H9 (cell line): ENCODE data around the gene SLC23A2. TPM values are rescaled to one million over a fixed set of nuclear protein-coding genes. Genes with fewer than 3 reads are reported as not detected.

ENCODE experiments used
- DNase-seq: peaks from one replicate; pipeline ENCODE4 v3.0.0-alpha.2; 2017
- H2AFZ ChIP-seq: one replicate; pipeline ENCODE4 v1.6.1; 2013; ENCODE audit warnings: mild to moderate bottlenecking, low read length, control low read depth, moderate library complexity
- H2AK5ac ChIP-seq: 2 replicates; pipeline ENCODE4 v1.6.1; 2013; ENCODE audit warnings: low read length, control low read depth, mixed read lengths; ENCODE audit not compliant: insufficient read length
- H2BK120ac ChIP-seq: one replicate; pipeline ENCODE4 v1.6.1; 2013; ENCODE audit warnings: low read depth, mild to moderate bottlenecking, low read length, control low read depth, inconsistent platforms; ENCODE audit not compliant: poor library complexity, severe bottlenecking
- H2BK12ac ChIP-seq: 2 replicates; pipeline ENCODE4 v1.6.1; 2013; ENCODE audit warnings: low read length, control low read depth, mixed read lengths, low read depth; ENCODE audit not compliant: insufficient read length
- H2BK15ac ChIP-seq: 2 replicates; pipeline ENCODE4 v1.6.1; 2013; ENCODE audit warnings: low read depth, low read length, control low read depth
- H2BK20ac ChIP-seq: one replicate; pipeline ENCODE4 v1.6.1; 2013; ENCODE audit warnings: low read depth, mild to moderate bottlenecking, low read length, control low read depth, inconsistent platforms; ENCODE audit not compliant: poor library complexity, severe bottlenecking
- H2BK5ac ChIP-seq: 2 replicates; pipeline ENCODE4 v1.6.1; 2013; ENCODE audit warnings: low read length, control low read depth, mixed read lengths; ENCODE audit not compliant: insufficient read length
- H3K14ac ChIP-seq: 2 replicates; pipeline ENCODE4 v1.6.1; 2013; ENCODE audit warnings: low read length, control low read depth; ENCODE audit not compliant: insufficient read depth
- H3K18ac ChIP-seq: 2 replicates; pipeline ENCODE4 v1.6.1; 2013; ENCODE audit warnings: low read depth, mild to moderate bottlenecking, mixed read lengths, low read length, control low read depth; ENCODE audit not compliant: insufficient read length
- H3K23ac ChIP-seq: 2 replicates; pipeline ENCODE4 v1.6.1; 2013; ENCODE audit warnings: low read length, control low read depth, mixed read lengths, low read depth; ENCODE audit not compliant: insufficient read length
- H3K23me2 ChIP-seq: 2 replicates; pipeline ENCODE4 v1.6.1; 2013; ENCODE audit warnings: low read depth, mild to moderate bottlenecking, mixed read lengths, low read length, control low read depth; ENCODE audit not compliant: insufficient read length, poor library complexity, severe bottlenecking
- H3K27ac ChIP-seq: 2 replicates; pipeline ENCODE4 v1.5.1; 2013; ENCODE audit warnings: low read length, control low read depth, mixed read lengths, low read depth; ENCODE audit not compliant: insufficient read length
- H3K27me3 ChIP-seq: 2 replicates; pipeline ENCODE4 v1.6.1; 2013; ENCODE audit warnings: low read length, control low read depth, inconsistent platforms; ENCODE audit not compliant: insufficient read depth
- H3K4ac ChIP-seq: 2 replicates; pipeline ENCODE4 v1.6.1; 2013; ENCODE audit warnings: low read depth, mild to moderate bottlenecking, control low read depth, inconsistent platforms, low read length, moderate library complexity
- H3K4me1 ChIP-seq: 2 replicates; pipeline ENCODE4 v1.6.1; 2013; ENCODE audit warnings: low read length, control low read depth, inconsistent platforms; ENCODE audit not compliant: insufficient read depth
- H3K4me2 ChIP-seq: 2 replicates; pipeline ENCODE4 v1.6.1; 2013; ENCODE audit warnings: low read length, control low read depth, mixed read lengths; ENCODE audit not compliant: insufficient read length, insufficient read depth
- H3K56ac ChIP-seq: 2 replicates; pipeline ENCODE4 v1.6.1; 2013; ENCODE audit warnings: low read depth, mild to moderate bottlenecking, mixed read lengths, low read length, control low read depth; ENCODE audit not compliant: insufficient read length
- H3K79me1 ChIP-seq: 2 replicates; pipeline ENCODE4 v1.6.1; 2013; ENCODE audit warnings: low read depth, mild to moderate bottlenecking, moderate library complexity, low read length, control low read depth, inconsistent platforms; ENCODE audit not compliant: insufficient read depth, poor library complexity, severe bottlenecking
- H3K79me2 ChIP-seq: 2 replicates; pipeline ENCODE4 v1.6.1; 2013; ENCODE audit warnings: low read length, control low read depth, inconsistent platforms; ENCODE audit not compliant: insufficient read depth
- H3K9ac ChIP-seq: 2 replicates; pipeline ENCODE4 v1.6.1; 2013; ENCODE audit warnings: low read length, control low read depth, mixed read lengths; ENCODE audit not compliant: insufficient read length; ENCODE audit errors: extremely low read depth
- H3K9me3 ChIP-seq: one replicate; pipeline ENCODE4 v1.6.1; 2013; ENCODE audit warnings: low read depth, low read length, inconsistent platforms; ENCODE audit not compliant: control insufficient read depth
- H3T11ph ChIP-seq: one replicate; pipeline ENCODE4 v1.6.1; 2013; ENCODE audit warnings: mild to moderate bottlenecking, low read length, control low read depth, inconsistent platforms
- H4K20me1 ChIP-seq: one replicate; pipeline ENCODE4 v1.6.1; 2013; ENCODE audit not compliant: control insufficient read depth, insufficient read length, insufficient read depth
- H4K5ac ChIP-seq: 2 replicates; pipeline ENCODE4 v1.6.1; 2013; ENCODE audit warnings: low read depth, mild to moderate bottlenecking, mixed read lengths, low read length, control low read depth; ENCODE audit not compliant: insufficient read length
- H4K8ac ChIP-seq: replicated peaks from 2 replicates; pipeline ENCODE4 v1.6.1; 2013; ENCODE audit warnings: low read length, control low read depth, mixed read lengths, low read depth; ENCODE audit not compliant: insufficient read length
- H4K91ac ChIP-seq: 2 replicates; pipeline ENCODE4 v1.6.1; 2013; ENCODE audit warnings: low read depth, mild to moderate bottlenecking, moderate library complexity, mixed read lengths, low read length, control low read depth; ENCODE audit not compliant: insufficient read length
- H3K27ac Mint-ChIP-seq, 3 experiments: 2 replicates in 2 of 3; 3 replicates in 1 of 3; pipeline ENCODE4 v1.8.0; 2020 to 2021; ENCODE audit warnings: mixed read lengths in 3 of 3, mild to moderate bottlenecking in 1 of 3, moderate library complexity in 1 of 3
- H3K27me3 Mint-ChIP-seq: 2 replicates; pipeline ENCODE4 v1.8.0; 2021; ENCODE audit warnings: low read depth, mild to moderate bottlenecking, moderate library complexity, mixed read lengths
- H3K36me3 Mint-ChIP-seq, 3 experiments: 2 replicates in 2 of 3; 3 replicates in 1 of 3; pipeline ENCODE4 v1.8.0; 2020 to 2021; ENCODE audit warnings: low read depth in 3 of 3, mixed read lengths in 3 of 3; ENCODE audit not compliant: insufficient read depth in 1 of 3
- H3K4me1 Mint-ChIP-seq, 2 experiments: 2 replicates each; pipeline ENCODE4 v1.8.0; 2020; ENCODE audit warnings: mixed read lengths in 2 of 2
- H3K4me3 Mint-ChIP-seq, 2 experiments: 2 replicates in 1 of 2; 3 replicates in 1 of 2; pipeline ENCODE4 v1.8.0; 2020 to 2021; ENCODE audit warnings: mild to moderate bottlenecking in 2 of 2, mixed read lengths in 2 of 2, moderate library complexity in 1 of 2
- H3K9me3 Mint-ChIP-seq, 2 experiments: 2 replicates in 1 of 2; 3 replicates in 1 of 2; pipeline ENCODE4 v1.8.0; 2020; ENCODE audit warnings: mild to moderate bottlenecking in 2 of 2, mixed read lengths in 2 of 2, moderate library complexity in 1 of 2
- WGBS: extraction: QIAGEN DNeasy Blood & Tissue Kit; methylation state at CpG from one replicate; pipeline ENCODE4 v1.1.7; 2013; ENCODE audit warnings: missing lambda C conversion rate, low lambda C conversion rate, mixed read lengths; ENCODE audit not compliant: insufficient read length; ENCODE audit errors: extremely low coverage; 5-methylcytosine and 5-hydroxymethylcytosine counted together
- total RNA-seq: library from RNA; stranded (reverse); gene quantifications from 2 replicates; pipeline ENCODE4 v1.2.1, GENCODE V29; 2021
- TF ChIP-seq, protein P1 (sequence below): fragments of 200-600 bp; sonication (generic); conservative IDR thresholded peaks from 3 replicates; pipeline ENCODE4 v1.8.0; 2021; ENCODE audit warnings: antibody characterized with exemption, mild to moderate bottlenecking

SLC23A2 gene
- total RNA-seq, 1 experiment from 2014 or later: 16.5 TPM

- Mint-ChIP-seq H3K27me3 (no peaks in the 10 kb centered on the region; the same call in 1 of the 2 replicates), H3K9me3 (no peaks in the 10 kb centered on the region), H3K36me3 (peaks cover 22 to 41% (median 29%) of the 10 kb centered on the region in 3 experiments), H3K4me1 (no peaks in the 10 kb centered on the region), H3K4me3 (no peak overlapping the region), H3K27ac (no peak overlapping the region)
- no peak overlapping the region for H2BK20ac ChIP-seq
- H4K20me1 ChIP-seq: no peaks in the 10 kb centered on the region
- H3K14ac ChIP-seq: no peak overlapping the region
- H2AFZ ChIP-seq: no peak overlapping the region
- DNase-seq: no peak
- H3T11ph ChIP-seq: no peak overlapping the region
- TF ChIP-seq, protein P1, sequence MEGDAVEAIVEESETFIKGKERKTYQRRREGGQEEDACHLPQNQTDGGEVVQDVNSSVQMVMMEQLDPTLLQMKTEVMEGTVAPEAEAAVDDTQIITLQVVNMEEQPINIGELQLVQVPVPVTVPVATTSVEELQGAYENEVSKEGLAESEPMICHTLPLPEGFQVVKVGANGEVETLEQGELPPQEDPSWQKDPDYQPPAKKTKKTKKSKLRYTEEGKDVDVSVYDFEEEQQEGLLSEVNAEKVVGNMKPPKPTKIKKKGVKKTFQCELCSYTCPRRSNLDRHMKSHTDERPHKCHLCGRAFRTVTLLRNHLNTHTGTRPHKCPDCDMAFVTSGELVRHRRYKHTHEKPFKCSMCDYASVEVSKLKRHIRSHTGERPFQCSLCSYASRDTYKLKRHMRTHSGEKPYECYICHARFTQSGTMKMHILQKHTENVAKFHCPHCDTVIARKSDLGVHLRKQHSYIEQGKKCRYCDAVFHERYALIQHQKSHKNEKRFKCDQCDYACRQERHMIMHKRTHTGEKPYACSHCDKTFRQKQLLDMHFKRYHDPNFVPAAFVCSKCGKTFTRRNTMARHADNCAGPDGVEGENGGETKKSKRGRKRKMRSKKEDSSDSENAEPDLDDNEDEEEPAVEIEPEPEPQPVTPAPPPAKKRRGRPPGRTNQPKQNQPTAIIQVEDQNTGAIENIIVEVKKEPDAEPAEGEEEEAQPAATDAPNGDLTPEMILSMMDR: no peak
- no peaks in the 10 kb centered on the region for H3K4me1 ChIP-seq
- no peak overlapping the region for H2BK120ac ChIP-seq
- no peak overlapping the region for H4K5ac ChIP-seq
- H2AK5ac ChIP-seq: no peak overlapping the region
- H3K27me3 ChIP-seq: no peaks in the 10 kb centered on the region
- H3K4me2 ChIP-seq: no peak overlapping the region
- H3K79me1 ChIP-seq: no peaks in the 10 kb centered on the region
- H3K9ac ChIP-seq: no peak overlapping the region
- no peaks in the 10 kb centered on the region for H3K9me3 ChIP-seq
- H4K8ac ChIP-seq: no peak overlapping the region
- H3K18ac ChIP-seq: no peak overlapping the region
- no peak overlapping the region for H4K91ac ChIP-seq
- no peak overlapping the region for H2BK15ac ChIP-seq
- no peak overlapping the region for H2BK12ac ChIP-seq
- H3K4ac ChIP-seq: no peak overlapping the region
- no peak overlapping the region for H2BK5ac ChIP-seq
- H3K56ac ChIP-seq: no peak overlapping the region
- H3K23me2 ChIP-seq: no peaks in the 10 kb centered on the region
- no peaks in the 10 kb centered on the region for H3K79me2 ChIP-seq
- H3K27ac ChIP-seq: no peak overlapping the region
- WGBS: no CpG with 5 or more reads among the region's 12 CpGs
- H3K23ac ChIP-seq: no peak overlapping the region
These were observed 146.2 kb downstream of the SLC23A2 start for GRCh38 chr20:4855097-4855496.
